ENCODE measurements around the gene SLAMF1.

The SLAMF1 gene

GRCh38 chr1:160622501-160623226, 24.2 kb downstream of the SLAMF1 start:
- no peak for DNase-seq

GRCh38 chr1:160621633-160622413, 25.0 kb downstream of the SLAMF1 start:
- DNase-seq, result no peak

- DNase-seq, result no peak
These were observed 25.8 kb downstream of the SLAMF1 start for GRCh38 chr1:160620942-160621632.

GRCh38 chr1:160619742-160620277, 27.0 kb downstream of the SLAMF1 start:
- no peak for DNase-seq

- DNase-seq, result no peak
These were observed 28.0 kb downstream of the SLAMF1 start for GRCh38 chr1:160618763-160619274.

GRCh38 chr1:160618327-160618726, 28.5 kb downstream of the SLAMF1 start:
- no peak for DNase-seq

GRCh38 chr1:160615660-160616059, 31.2 kb downstream of the SLAMF1 start:
- no peak for DNase-seq

- DNase-seq, result no peak
These were observed 32.4 kb downstream of the SLAMF1 start for GRCh38 chr1:160614410-160614809.

- no peak for DNase-seq
These were observed 34.1 kb downstream of the SLAMF1 start for GRCh38 chr1:160612613-160613218.

GRCh38 chr1:160610569-160611242, 36.1 kb downstream of the SLAMF1 start:
- no peak for DNase-seq

GRCh38 chr1:160608941-160609340, 37.9 kb downstream of the SLAMF1 start:
- DNase-seq, result no peak

GRCh38 chr1:160608514-160608913, 38.3 kb downstream of the SLAMF1 start:
- no peak for DNase-seq

- DNase-seq, result no peak
These were observed 38.8 kb downstream of the SLAMF1 start for GRCh38 chr1:160608057-160608456.

GRCh38 chr1:160607672-160608032, 39.2 kb downstream of the SLAMF1 start:
- DNase-seq, result no peak

- peak; percentile 3 for DNase-seq
These were observed 39.7 kb downstream of the SLAMF1 start for GRCh38 chr1:160607011-160607671.

GRCh38 chr1:160606611-160607010, 40.2 kb downstream of the SLAMF1 start:
- no peak for DNase-seq

GRCh38 chr1:160605792-160606479, 40.9 kb downstream of the SLAMF1 start:
- no peak for DNase-seq

- DNase-seq, result no peak
These were observed 41.6 kb downstream of the SLAMF1 start for GRCh38 chr1:160605205-160605604.

- DNase-seq, result no peak
These were observed 49.1 kb downstream of the SLAMF1 start for GRCh38 chr1:160597705-160598104.

GRCh38 chr1:160597051-160597450, 49.8 kb downstream of the SLAMF1 start:
- DNase-seq, result no peak

GRCh38 chr1:160590488-160590887, 56.4 kb downstream of the SLAMF1 start:
- no peak for DNase-seq

Measured in NCI-H774 (cell line).